NCI-H2081 treated with DMSO at 0.1 percent for 48 hours (cell line): ENCODE results near the gene TSPAN32.

Source experiments
- DNase-seq: peaks from one replicate; lab custom pipeline; 2025; lab: John Stamatoyannopoulos, UW

The TSPAN32 gene

GRCh38 chr11:2366276-2366675 lies 64.5 kb downstream of the TSPAN32 start:
- DNase-seq: no peak

GRCh38 chr11:2366733-2367132 lies 64.9 kb downstream of the TSPAN32 start:
- no peak for DNase-seq

- no peak for DNase-seq
Measured at GRCh38 chr11:2367266-2368160, 65.7 kb downstream of the TSPAN32 start.
